ENCODE data around the gene CBFB.
"Not testable (repeated sequence)": the region's sequence is repeated elsewhere in the genome, so short reads cannot be mapped to it uniquely, and the experiment has no call there.

CBFB gene

GRCh38 chr16:67017421-67017750, 11.6 kb upstream of the CBFB start:
- DNase-seq: no peak

DNA sequence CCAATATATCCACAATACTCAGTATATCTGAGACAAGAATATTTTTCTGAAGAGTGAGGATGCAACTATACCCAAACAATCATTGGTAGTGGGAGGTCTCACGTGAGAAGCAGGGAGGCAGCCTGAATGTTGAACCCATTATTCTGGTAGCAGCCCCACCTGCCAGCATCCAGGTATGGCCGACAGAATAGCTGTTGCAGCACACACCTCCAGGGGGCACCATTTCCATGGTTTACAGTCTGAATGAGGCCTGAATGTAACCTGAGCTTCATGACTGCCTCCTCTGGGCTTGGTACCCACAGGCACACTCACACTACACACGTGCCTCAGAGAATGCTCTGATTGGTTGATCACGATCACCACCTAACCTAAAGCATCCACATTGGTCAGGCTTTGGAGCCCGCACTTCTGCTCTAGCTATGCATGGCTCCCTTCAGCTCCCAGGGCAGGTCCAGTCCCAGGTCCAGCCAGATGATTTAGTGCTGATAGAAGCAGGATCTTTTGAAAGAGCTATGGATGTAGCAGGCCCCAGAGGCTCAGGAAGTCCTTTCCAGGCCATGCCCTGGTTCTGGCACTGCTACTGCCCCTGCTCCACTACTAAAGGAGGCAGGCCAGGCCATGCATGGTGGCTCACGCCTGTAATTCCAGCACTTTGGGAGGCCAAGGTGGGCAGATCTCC, 11.0 kb upstream of the CBFB start:
- DNase-seq: peak; percentile 93 to 94

DNA sequence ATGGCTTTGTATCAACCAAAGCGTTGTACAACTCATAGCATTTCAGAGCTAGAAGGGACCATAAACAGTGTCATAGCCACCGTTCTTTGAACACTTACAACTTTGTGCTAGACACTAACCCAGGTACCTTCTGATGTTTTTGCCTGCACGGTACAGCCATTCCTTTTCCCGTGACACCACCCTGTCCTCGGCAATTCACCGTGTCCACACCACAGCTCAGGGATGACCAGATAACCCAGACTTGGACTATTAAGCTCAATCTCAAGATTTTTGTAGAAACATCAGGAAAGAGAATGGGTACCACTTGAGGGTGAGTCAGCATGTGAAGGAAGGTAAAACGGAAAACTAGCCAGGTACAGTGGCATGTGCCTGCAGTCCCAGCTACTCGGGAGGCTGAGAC, 9.8 kb upstream of the CBFB start:
- DNase-seq: no peak

- DNase-seq: no peak
Observed at GRCh38 chr16:67021321-67021720, 7.6 kb upstream of the CBFB start.

- DNase-seq: no peak
Observed at GRCh38 chr16:67022531-67023214, 6.3 kb upstream of the CBFB start.

- DNase-seq: no peak
Observed at GRCh38 chr16:67023689-67024088, 5.3 kb upstream of the CBFB start.

GRCh38 chr16:67024384-67025209, 4.4 kb upstream of the CBFB start:
- DNase-seq: no peak

GRCh38 chr16:67025210-67025550, 3.8 kb upstream of the CBFB start:
- DNase-seq: no peak

DNA sequence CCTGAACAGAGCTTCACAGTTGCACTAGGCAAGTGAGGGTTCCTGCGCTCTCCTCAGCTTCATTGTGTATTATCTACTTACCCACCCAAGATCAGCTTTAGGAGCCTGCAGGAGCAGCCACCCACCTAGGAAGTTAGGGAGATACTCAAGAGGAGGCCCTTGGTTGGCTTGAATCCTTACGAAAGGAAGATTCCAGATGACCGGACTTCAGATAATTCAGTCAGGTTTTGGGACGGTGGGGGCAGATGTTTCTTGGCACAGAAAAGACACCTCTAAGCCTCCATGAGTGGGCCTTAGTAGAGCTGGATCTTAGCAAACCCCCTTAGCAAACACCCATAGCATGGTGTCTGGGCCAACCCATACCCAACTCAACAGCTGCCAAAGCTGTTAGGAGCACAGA, 2.4 kb upstream of the CBFB start:
- no peak for DNase-seq

DNA sequence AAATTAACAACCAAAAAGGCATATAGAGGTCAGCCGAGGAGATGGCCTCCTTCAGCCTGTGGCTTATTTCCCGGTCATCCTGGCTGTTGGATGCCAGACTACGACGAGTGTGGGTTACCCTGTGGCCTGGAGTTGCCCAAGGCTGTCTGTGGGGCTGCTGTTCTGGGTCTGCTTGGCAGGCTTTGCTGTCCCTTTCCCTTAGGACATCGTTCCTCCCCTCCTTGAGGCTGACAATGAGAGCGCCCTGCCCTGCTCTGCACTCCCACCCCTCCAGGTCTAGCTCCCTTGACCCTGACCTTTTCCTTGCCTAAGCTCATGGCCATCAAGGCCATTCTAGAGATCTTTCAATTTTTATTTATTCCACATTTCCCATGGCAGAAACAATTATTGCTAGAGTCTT, 1.9 kb upstream of the CBFB start:
- no peak for DNase-seq

DNA sequence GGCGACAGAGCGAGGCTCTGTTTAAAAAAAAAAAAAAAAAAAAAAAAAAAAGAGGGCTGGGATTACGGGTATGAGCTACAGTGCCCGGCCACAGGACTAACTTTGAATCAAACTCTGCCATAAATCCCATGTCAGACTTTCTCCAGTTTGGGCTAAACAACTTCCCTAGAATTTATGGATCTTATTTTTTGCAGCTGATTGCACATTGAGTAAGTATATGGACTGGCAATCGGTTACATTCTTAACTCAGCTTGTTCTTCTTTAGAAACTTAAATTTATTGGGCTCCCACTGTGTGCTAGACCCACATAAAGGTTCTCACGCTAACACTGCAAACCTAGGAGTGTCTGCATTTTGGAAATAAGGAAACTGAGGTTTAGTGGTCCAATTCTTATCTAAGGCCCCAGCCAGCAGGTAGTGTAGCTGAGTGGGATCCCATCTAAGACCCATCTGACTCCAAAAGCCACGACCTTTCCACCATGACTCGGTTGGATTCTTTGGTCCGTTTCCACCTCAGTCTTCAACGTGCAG, 718 bp upstream of the CBFB start:
- DNase-seq: no peak

DNA sequence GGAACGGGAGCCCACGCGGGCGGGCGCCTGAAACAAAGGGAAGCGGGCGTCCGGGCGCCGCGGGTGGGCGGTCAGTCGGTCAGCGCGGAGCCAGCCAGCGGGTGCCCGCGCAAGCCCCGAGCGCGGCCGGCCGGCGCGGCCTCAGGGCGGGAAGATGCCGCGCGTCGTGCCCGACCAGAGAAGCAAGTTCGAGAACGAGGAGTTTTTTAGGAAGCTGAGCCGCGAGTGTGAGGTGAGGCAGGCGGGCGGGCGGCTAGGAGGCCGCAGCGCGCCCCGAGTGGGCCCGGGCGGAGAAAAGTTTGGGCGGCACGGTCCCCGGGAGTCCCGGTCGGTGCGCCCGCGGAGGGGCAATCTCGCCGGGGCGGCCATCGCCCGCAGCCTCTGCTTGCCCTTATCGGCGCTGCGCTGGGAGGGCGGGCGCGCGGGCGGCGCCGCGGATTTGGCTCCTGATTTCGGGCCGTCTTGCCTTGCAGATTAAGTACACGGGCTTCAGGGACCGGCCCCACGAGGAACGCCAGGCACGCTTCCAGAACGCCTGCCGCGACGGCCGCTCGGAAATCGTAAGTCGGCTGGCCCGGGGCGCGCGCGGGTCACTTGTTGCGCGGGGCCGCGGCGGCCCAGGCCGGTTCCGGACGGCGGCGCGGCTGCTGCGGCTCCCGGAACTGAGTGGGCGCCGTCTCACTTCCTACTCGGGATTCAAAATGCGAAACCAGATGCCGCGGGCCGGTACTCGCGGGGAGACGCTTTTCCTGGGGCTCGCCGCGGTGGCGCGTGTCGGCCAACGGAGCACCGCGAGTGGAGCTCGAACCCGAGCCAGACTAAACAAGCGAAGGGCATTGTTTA, 526 bp downstream of the CBFB start:
- peak; percentile 47 to 52 for DNase-seq

GRCh38 chr16:67030221-67030962, 1.4 kb downstream of the CBFB start:
- peak in 1 of 2 experiments; percentile 17 for DNase-seq

- DNase-seq: no peak
Observed at GRCh38 chr16:67034487-67034886, 5.5 kb downstream of the CBFB start.

- no peak for DNase-seq
Observed at GRCh38 chr16:67035364-67035763, 6.4 kb downstream of the CBFB start.

DNA sequence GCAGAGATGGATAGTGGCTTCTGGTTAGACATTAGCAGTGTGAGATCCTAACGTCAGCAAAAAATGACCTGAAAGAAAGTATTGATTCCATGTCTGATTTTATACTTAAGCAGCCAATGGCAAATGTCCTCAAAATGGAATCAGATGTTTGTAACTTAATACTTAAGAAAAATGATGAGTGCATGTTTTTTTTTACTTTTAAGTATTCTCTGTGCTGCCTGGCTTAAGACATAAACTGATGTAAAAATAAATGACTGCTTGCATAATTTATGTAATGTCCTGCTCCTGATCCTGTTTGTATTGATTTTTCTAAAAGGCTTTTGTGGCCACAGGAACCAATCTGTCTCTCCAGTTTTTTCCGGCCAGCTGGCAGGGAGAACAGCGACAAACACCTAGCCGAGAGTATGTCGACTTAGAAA, 7.4 kb downstream of the CBFB start:
- no peak for DNase-seq

GRCh38 chr16:67039260-67040020, 10.5 kb downstream of the CBFB start:
- no peak for DNase-seq

GRCh38 chr16:67040166-67040565, 11.2 kb downstream of the CBFB start:
- peak; percentile 24 to 31 for DNase-seq

DNA sequence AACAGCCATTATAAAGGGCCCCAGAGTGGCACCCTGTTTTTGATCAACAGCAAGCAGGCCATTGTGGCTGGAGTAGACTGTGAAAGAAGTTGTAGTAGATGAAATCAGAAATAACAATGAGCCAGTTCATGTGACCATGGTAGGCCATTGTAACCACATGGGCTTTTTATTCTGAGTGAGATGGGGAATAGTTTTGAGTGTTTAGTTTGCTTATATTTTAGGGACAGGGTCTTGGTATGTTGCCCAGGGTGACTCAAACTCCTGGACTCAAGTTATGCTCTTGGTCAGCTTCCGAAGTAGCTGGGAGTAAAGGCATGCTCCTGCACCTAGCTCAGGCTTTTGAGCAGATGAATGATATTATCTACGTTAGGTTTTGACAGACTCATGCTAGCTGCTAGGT, 12.0 kb downstream of the CBFB start:
- no peak for DNase-seq

- not testable (repeated sequence) for DNase-seq
Observed at GRCh38 chr16:67041520-67041919, 12.6 kb downstream of the CBFB start.

GRCh38 chr16:67043420-67043819, 14.5 kb downstream of the CBFB start:
- no peak for DNase-seq

All from Kasumi-1 (cell line).